ENCODE data around the gene TRIM26.

TRIM26 gene

DNA sequence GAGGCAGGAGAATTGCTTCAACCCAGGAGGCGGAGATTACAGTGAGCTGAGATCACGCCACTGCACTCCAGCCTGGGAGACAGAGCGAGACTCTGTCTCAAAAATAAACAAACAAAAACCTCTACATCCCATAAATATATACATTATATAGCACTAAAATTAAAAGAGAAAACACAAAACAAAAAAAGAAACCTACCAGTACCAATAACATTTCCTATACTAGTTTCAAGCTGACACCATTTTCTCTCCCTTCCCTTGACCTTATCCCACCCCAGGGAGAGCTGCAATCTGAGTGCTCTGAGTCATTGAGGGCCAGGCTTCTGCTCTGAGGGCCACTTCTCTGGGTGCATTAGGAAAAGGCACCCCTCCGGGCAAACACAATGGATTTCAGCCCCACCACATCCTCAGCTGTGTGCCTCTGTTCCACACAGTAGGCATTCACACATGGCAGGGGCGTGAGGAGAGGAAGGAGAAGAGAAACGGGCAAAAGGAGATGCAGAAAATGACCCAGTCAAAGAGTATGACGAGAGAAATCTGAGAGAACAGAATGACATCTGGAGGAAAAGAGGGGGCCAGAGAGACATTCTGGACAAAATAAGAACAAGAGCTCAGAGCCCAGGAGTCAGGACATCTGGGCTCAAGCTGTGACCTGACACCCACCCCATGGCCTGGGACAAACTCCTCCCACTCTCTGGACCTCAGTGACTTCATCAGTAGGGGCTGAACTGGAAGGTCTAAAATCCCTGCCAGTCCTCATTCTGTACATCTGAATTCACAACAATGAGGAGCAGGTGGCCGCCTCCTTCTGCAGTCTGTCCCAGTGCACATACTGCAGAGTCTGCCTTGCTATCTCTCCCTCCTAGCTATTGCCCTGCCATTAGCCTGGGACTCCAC, 18.2 kb downstream of the TRIM26 start:
- no peak overlapping the region for H3K14ac ChIP-seq (ENCODE audit: low read length)
- no peak overlapping the region for H2BK15ac ChIP-seq (ENCODE audit: low read length)
- no peak overlapping the region for H3K27ac ChIP-seq (replicated peaks; ENCODE audit: low read length)
- H3K9me3 ChIP-seq (replicated peaks in 1 of 2; ENCODE audit: control insufficient read depth in 2 of 2, insufficient read depth in 1 of 2, low read depth in 1 of 2, low read length in 2 of 2) = no peaks in the 10 kb centered on the region
- no peak overlapping the region for H3K4ac ChIP-seq (ENCODE audit: low read length)
- H3K36me3 ChIP-seq (replicated peaks in 1 of 2; ENCODE audit: control insufficient read depth in 2 of 2, insufficient read depth in 2 of 2, low read length in 2 of 2) = peaks cover 2 to 92% of the 10 kb centered on the region in 2 donors
- H2AFZ ChIP-seq (ENCODE audit: low read length) = no peak overlapping the region
- H3K79me1 ChIP-seq (ENCODE audit: low read depth, low read length) = peaks cover 2% of the 10 kb centered on the region
- H3K4me3 ChIP-seq (ENCODE audit: low read length in 2 of 2) = no peak overlapping the region
- H4K8ac ChIP-seq (ENCODE audit: low read depth, low read length) = no peak overlapping the region
- H2AK5ac ChIP-seq (ENCODE audit: low read depth, low read length) = no peak overlapping the region
- H2BK12ac ChIP-seq (ENCODE audit: low read length) = no peak overlapping the region
- no peaks in the 10 kb centered on the region for H3K27me3 ChIP-seq (ENCODE audit: control insufficient read depth in 3 of 3, insufficient read depth in 3 of 3, low read depth in 1 of 3, low read length in 3 of 3)
- no peak overlapping the region for H2BK120ac ChIP-seq (ENCODE audit: low read depth, low read length)
- no peak overlapping the region for H2BK5ac ChIP-seq (ENCODE audit: low read length)
- H3K18ac ChIP-seq (ENCODE audit: low read length) = no peak overlapping the region
- H3K4me2 ChIP-seq (ENCODE audit: insufficient read depth, low read length, poor library complexity, severe bottlenecking) = no peak overlapping the region
- H3K9ac ChIP-seq (ENCODE audit: low read depth, low read length, poor library complexity) = no peak overlapping the region
- no peak for DNase-seq (ENCODE audit: low spot score)
- H3K23ac ChIP-seq (ENCODE audit: low read depth, low read length, poor library complexity) = peak overlapping the region; percentile 11
- no CpG with 5 or more reads among the region's 8 CpGs for WGBS, 2 donors (ENCODE audit: extremely low coverage in 2 of 2, insufficient read length in 2 of 2, insufficient replicate concordance in 1 of 2)
- peaks cover 0 to 1% of the 10 kb centered on the region in 2 donors for H3K4me1 ChIP-seq (ENCODE audit: control insufficient read depth in 2 of 2, insufficient read depth in 1 of 2, low read depth in 1 of 2, low read length in 2 of 2)
- no peak overlapping the region for H4K91ac ChIP-seq (ENCODE audit: low read depth, low read length, poor library complexity)

DNA sequence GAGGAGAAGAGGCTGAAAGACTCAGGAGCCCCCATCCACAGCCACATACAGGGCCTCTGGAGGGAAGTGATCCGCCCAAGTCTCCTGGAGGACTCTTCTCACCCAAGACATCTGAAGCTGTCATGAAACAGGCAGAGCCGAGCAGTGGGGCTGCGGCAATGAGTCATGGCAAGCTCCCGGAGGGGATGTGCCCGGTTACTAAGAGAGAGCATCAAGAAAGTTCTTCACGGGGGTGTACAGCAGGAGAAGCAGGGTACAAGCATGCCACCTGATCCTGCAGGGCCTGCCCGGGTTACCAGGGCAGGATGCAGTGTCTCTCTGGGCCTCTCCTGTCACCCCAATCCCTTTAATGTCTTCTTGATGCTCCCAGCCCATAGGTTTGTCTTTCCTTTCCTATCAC, 21.1 kb downstream of the TRIM26 start:
- H3K18ac ChIP-seq (ENCODE audit: low read length) = no peak overlapping the region
- H2AK5ac ChIP-seq (ENCODE audit: low read depth, low read length) = no peak overlapping the region
- H3K4ac ChIP-seq (ENCODE audit: low read length) = no peak overlapping the region
- H3K14ac ChIP-seq (ENCODE audit: low read length) = no peak overlapping the region
- H3K36me3 ChIP-seq (replicated peaks in 1 of 2; ENCODE audit: control insufficient read depth in 2 of 2, insufficient read depth in 2 of 2, low read length in 2 of 2) = peaks cover 9 to 90% of the 10 kb centered on the region in 2 donors
- H3K79me1 ChIP-seq (ENCODE audit: low read depth, low read length) = peaks cover 2% of the 10 kb centered on the region
- no peak overlapping the region for H3K4me2 ChIP-seq (ENCODE audit: insufficient read depth, low read length, poor library complexity, severe bottlenecking)
- H3K9ac ChIP-seq (ENCODE audit: low read depth, low read length, poor library complexity) = no peak overlapping the region
- no peaks in the 10 kb centered on the region for H3K9me3 ChIP-seq (replicated peaks in 1 of 2; ENCODE audit: control insufficient read depth in 2 of 2, insufficient read depth in 1 of 2, low read depth in 1 of 2, low read length in 2 of 2)
- no peak overlapping the region for H2BK12ac ChIP-seq (ENCODE audit: low read length)
- no CpG with 5 or more reads among the region's 7 CpGs for WGBS, 2 donors (ENCODE audit: extremely low coverage in 2 of 2, insufficient read length in 2 of 2, insufficient replicate concordance in 1 of 2)
- no peak overlapping the region for H2BK5ac ChIP-seq (ENCODE audit: low read length)
- H3K4me1 ChIP-seq (ENCODE audit: control insufficient read depth in 2 of 2, insufficient read depth in 1 of 2, low read depth in 1 of 2, low read length in 2 of 2) = peaks cover 0 to 1% of the 10 kb centered on the region in 2 donors
- H2BK15ac ChIP-seq (ENCODE audit: low read length) = no peak overlapping the region
- no peak overlapping the region for H2BK120ac ChIP-seq (ENCODE audit: low read depth, low read length)
- no peak overlapping the region for H4K91ac ChIP-seq (ENCODE audit: low read depth, low read length, poor library complexity)
- DNase-seq (ENCODE audit: low spot score) = no peak
- H2AFZ ChIP-seq (ENCODE audit: low read length) = no peak overlapping the region
- H3K4me3 ChIP-seq (ENCODE audit: low read length in 2 of 2) = no peak overlapping the region
- no peak overlapping the region for H4K8ac ChIP-seq (ENCODE audit: low read depth, low read length)
- no peak overlapping the region for H3K27ac ChIP-seq (replicated peaks; ENCODE audit: low read length)
- no peak overlapping the region for H3K23ac ChIP-seq (ENCODE audit: low read depth, low read length, poor library complexity)
- no peaks in the 10 kb centered on the region for H3K27me3 ChIP-seq (ENCODE audit: control insufficient read depth in 3 of 3, insufficient read depth in 3 of 3, low read depth in 1 of 3, low read length in 3 of 3)

DNA sequence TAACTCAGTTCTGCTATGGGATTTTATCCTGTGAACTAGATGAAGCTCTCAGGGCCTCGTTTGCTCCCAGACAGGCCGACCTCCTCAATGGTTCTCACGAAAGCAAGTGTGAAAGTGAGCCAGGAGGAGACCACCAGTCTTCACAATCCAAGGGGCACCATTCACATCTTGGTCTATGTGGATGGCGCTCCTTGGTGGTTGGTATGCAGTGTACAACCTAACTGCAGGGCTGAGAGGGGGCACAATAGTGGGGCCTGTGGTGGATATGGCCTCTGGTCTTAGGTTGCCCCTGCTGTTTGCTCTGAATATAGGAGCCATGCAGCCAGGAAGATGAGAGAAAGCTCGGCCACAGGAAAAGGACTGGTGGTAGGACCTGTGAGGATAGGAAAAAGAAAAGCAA, 24.7 kb downstream of the TRIM26 start:
- H3K79me1 ChIP-seq (ENCODE audit: low read depth, low read length) = peaks cover 2% of the 10 kb centered on the region
- H3K18ac ChIP-seq (ENCODE audit: low read length) = no peak overlapping the region
- no peak overlapping the region for H3K4me3 ChIP-seq (ENCODE audit: low read length in 2 of 2)
- H2BK5ac ChIP-seq (ENCODE audit: low read length) = no peak overlapping the region
- peaks cover 16 to 82% of the 10 kb centered on the region in 2 donors for H3K36me3 ChIP-seq (replicated peaks in 1 of 2; ENCODE audit: control insufficient read depth in 2 of 2, insufficient read depth in 2 of 2, low read length in 2 of 2)
- H3K9me3 ChIP-seq (replicated peaks in 1 of 2; ENCODE audit: control insufficient read depth in 2 of 2, insufficient read depth in 1 of 2, low read depth in 1 of 2, low read length in 2 of 2) = peaks cover 0 to 2% of the 10 kb centered on the region in 2 donors
- no peak overlapping the region for H2AFZ ChIP-seq (ENCODE audit: low read length)
- no peaks in the 10 kb centered on the region for H3K27me3 ChIP-seq (ENCODE audit: control insufficient read depth in 3 of 3, insufficient read depth in 3 of 3, low read depth in 1 of 3, low read length in 3 of 3)
- H3K4me1 ChIP-seq (ENCODE audit: control insufficient read depth in 2 of 2, insufficient read depth in 1 of 2, low read depth in 1 of 2, low read length in 2 of 2) = no peaks in the 10 kb centered on the region
- H3K9ac ChIP-seq (ENCODE audit: low read depth, low read length, poor library complexity) = no peak overlapping the region
- H3K27ac ChIP-seq (replicated peaks; ENCODE audit: low read length) = no peak overlapping the region
- H3K4me2 ChIP-seq (ENCODE audit: insufficient read depth, low read length, poor library complexity, severe bottlenecking) = no peak overlapping the region
- H2BK120ac ChIP-seq (ENCODE audit: low read depth, low read length) = no peak overlapping the region
- no peak overlapping the region for H4K91ac ChIP-seq (ENCODE audit: low read depth, low read length, poor library complexity)
- H3K23ac ChIP-seq (ENCODE audit: low read depth, low read length, poor library complexity) = peak overlapping the region; percentile 40
- H4K8ac ChIP-seq (ENCODE audit: low read depth, low read length) = no peak overlapping the region
- no peak overlapping the region for H3K4ac ChIP-seq (ENCODE audit: low read length)
- no peak overlapping the region for H3K14ac ChIP-seq (ENCODE audit: low read length)
- DNase-seq (ENCODE audit: low spot score) = no peak
- peak overlapping the region; percentile 42 for H2BK15ac ChIP-seq (ENCODE audit: low read length)
- no peak overlapping the region for H2BK12ac ChIP-seq (ENCODE audit: low read length)
- H2AK5ac ChIP-seq (ENCODE audit: low read depth, low read length) = no peak overlapping the region
- no CpG with 5 or more reads among the region's 5 CpGs for WGBS, 2 donors (ENCODE audit: extremely low coverage in 2 of 2, insufficient read length in 2 of 2, insufficient replicate concordance in 1 of 2)

DNA sequence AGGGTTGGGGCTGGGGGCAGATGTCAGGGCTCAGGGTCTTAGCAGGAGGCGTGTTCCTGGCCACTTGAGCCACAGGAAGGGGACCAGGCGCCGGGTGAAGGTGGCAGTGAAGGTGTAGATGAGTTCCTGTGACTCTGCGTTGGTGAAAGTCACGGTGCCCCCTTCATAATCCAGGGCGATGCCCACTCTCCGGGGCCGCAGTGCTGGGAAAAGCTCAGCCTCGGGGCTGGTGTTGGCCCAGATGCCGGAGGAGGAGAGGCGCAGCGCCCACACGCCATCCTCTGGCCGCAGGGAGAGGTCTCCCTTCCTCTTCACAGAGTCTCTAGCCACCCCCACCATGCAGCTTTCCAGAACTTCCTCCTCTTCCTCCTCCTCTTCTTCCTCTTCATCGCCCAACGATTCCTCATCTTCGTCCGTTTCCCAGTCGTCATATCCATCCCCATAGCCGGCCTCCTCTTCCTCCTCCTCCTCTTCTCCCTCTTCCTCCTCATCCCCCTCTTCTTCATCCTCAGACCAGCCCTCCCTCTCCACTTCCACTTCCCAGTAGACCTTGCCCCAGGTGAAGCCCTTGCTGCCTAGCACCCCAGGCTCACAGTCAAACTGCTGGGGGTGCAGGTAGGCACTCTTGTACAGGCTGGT, 27.2 kb downstream of the TRIM26 start:
- Histone ChIP-seq H3K36me3 (replicated peaks in 1 of 2; ENCODE audit: control insufficient read depth in 2 of 2, insufficient read depth in 2 of 2, low read length in 2 of 2) (peaks cover 16 to 60% of the 10 kb centered on the region in 2 donors), H3K4ac (ENCODE audit: low read length) (no peak overlapping the region)

More for the DNA sequence above, 27.2 kb downstream of the TRIM26 start:
- H3K4me3 ChIP-seq (ENCODE audit: low read length in 2 of 2) = no peak overlapping the region
- no peak overlapping the region for H3K4me2 ChIP-seq (ENCODE audit: insufficient read depth, low read length, poor library complexity, severe bottlenecking)
- no peak for DNase-seq (ENCODE audit: low spot score)
- 100% methylated on average over 6 of the region's 20 CpGs; no CpG with 5 or more reads in 1 of the 2 donors for WGBS, 2 donors (ENCODE audit: extremely low coverage in 2 of 2, insufficient read length in 2 of 2, insufficient replicate concordance in 1 of 2)
- H2BK5ac ChIP-seq (ENCODE audit: low read length) = no peak overlapping the region
- H3K18ac ChIP-seq (ENCODE audit: low read length) = no peak overlapping the region
- H2BK120ac ChIP-seq (ENCODE audit: low read depth, low read length) = no peak overlapping the region
- H3K79me1 ChIP-seq (ENCODE audit: low read depth, low read length) = no peaks in the 10 kb centered on the region
- H4K91ac ChIP-seq (ENCODE audit: low read depth, low read length, poor library complexity) = no peak overlapping the region
- no peak overlapping the region for H2BK15ac ChIP-seq (ENCODE audit: low read length)
- H2AFZ ChIP-seq (ENCODE audit: low read length) = no peak overlapping the region
- no peak overlapping the region for H3K23ac ChIP-seq (ENCODE audit: low read depth, low read length, poor library complexity)
- H2AK5ac ChIP-seq (ENCODE audit: low read depth, low read length) = no peak overlapping the region
- H3K14ac ChIP-seq (ENCODE audit: low read length) = no peak overlapping the region
- H3K27ac ChIP-seq (replicated peaks; ENCODE audit: low read length) = no peak overlapping the region
- no peaks in the 10 kb centered on the region for H3K27me3 ChIP-seq (ENCODE audit: control insufficient read depth in 3 of 3, insufficient read depth in 3 of 3, low read depth in 1 of 3, low read length in 3 of 3)
- H3K9ac ChIP-seq (ENCODE audit: low read depth, low read length, poor library complexity) = no peak overlapping the region
- no peak overlapping the region for H2BK12ac ChIP-seq (ENCODE audit: low read length)
- no peak overlapping the region for H4K8ac ChIP-seq (ENCODE audit: low read depth, low read length)
- H3K9me3 ChIP-seq (replicated peaks in 1 of 2; ENCODE audit: control insufficient read depth in 2 of 2, insufficient read depth in 1 of 2, low read depth in 1 of 2, low read length in 2 of 2) = peaks cover 0 to 7% of the 10 kb centered on the region in 2 donors
- no peaks in the 10 kb centered on the region for H3K4me1 ChIP-seq (ENCODE audit: control insufficient read depth in 2 of 2, insufficient read depth in 1 of 2, low read depth in 1 of 2, low read length in 2 of 2)
